Spleen (tissue), 11 donors: Measurements from ENCODE around the gene ATP2C2. TPM values are rescaled to one million over a fixed set of nuclear protein-coding genes. Genes with fewer than 3 reads are reported as not detected.

Experiments
- DNase-seq: peaks from one replicate; pipeline ENCODE4 v3.0.0-alpha.2; 2020
- H3K27ac ChIP-seq, 8 donors: fragments of 200-600 bp; sonication (generic) in 7 of 8; 1 replicate in 4 of 8; 2 replicates in 4 of 8; pipeline versions ENCODE4 v1.5.0 to v1.8.0; 2016 to 2021; ENCODE audit warnings: inconsistent platforms in 4 of 8, mild to moderate bottlenecking in 4 of 8, moderate library complexity in 1 of 8
- H3K27me3 ChIP-seq, 7 donors: fragments of 200-600 bp; sonication (generic) in 6 of 7; replicated peaks in 1 of 7; 1 replicate in 4 of 7; 2 replicates in 3 of 7; pipeline versions ENCODE4 v1.5.0 to v1.8.0; 2016 to 2021; ENCODE audit warnings: inconsistent platforms in 3 of 7, mild to moderate bottlenecking in 1 of 7
- H3K36me3 ChIP-seq, 6 donors: fragments of 200-600 bp; sonication (generic) in 5 of 6; 1 replicate in 4 of 6; 2 replicates in 2 of 6; pipeline versions ENCODE4 v1.5.0 to v1.8.0; 2016 to 2021; ENCODE audit warnings: inconsistent platforms in 2 of 6
- H3K4me1 ChIP-seq, 6 donors: fragments of 200-600 bp; sonication (generic) in 5 of 6; 1 replicate in 3 of 6; 2 replicates in 3 of 6; pipeline versions ENCODE4 v1.5.0 to v1.8.0; 2016 to 2021; ENCODE audit warnings: inconsistent platforms in 3 of 6
- H3K4me3 ChIP-seq, 8 donors: fragments of 200-600 bp; sonication (generic) in 7 of 8; 1 replicate in 4 of 8; 2 replicates in 4 of 8; pipeline versions ENCODE4 v1.5.0 to v1.8.0; 2016 to 2021; ENCODE audit warnings: inconsistent platforms in 4 of 8, mild to moderate bottlenecking in 4 of 8, moderate library complexity in 2 of 8
- H3K9me3 ChIP-seq, 8 donors: fragments of 200-600 bp; sonication (generic) in 7 of 8; 1 replicate in 4 of 8; 2 replicates in 4 of 8; pipeline versions ENCODE4 v1.5.0 to v1.8.0; 2016 to 2021; ENCODE audit warnings: inconsistent platforms in 4 of 8
- POLR2A ChIP-seq, 3 donors: fragments of 450-650 bp; IDR thresholded peaks; one replicate each; pipeline ENCODE4 v1.5.1; 2017; ENCODE audit warnings: antibody characterized with exemption in 3 of 3, mild to moderate bottlenecking in 1 of 3
- POLR2AphosphoS5 ChIP-seq, 3 donors: sonication (generic); formaldehyde crosslinking; IDR thresholded peaks; one replicate each; pipeline ENCODE4 v1.5.1; 2017; ENCODE audit warnings: antibody characterized with exemption in 3 of 3
- WGBS, 5 donors: extraction: QIAGEN DNeasy Blood & Tissue Kit in 3 of 5; methylation state at CpG; one replicate each; pipeline versions ENCODE4 v1.1.5 to v1.1.7; 2013 to 2018; 5-methylcytosine and 5-hydroxymethylcytosine counted together
- intact Hi-C: fragments of 100-400 bp; cut with DNase I; formaldehyde crosslinking; loops from one replicate; pipeline ENCODE4 v1.15.0; 2023; ENCODE audit warnings: low total_unique reads
- polyA plus RNA-seq, 3 donors: library from polyadenylated mRNA; stranded (reverse); fragments of 200-250 nt; gene quantifications; one replicate each; pipeline ENCODE4 v1.2.1, GENCODE V29; 2013
- total RNA-seq, 7 donors: library from RNA; depleted of rRNA in 3 of 7; stranded (reverse); fragments of >200 nt in 3 of 7; fragmentation: NEBNext Ultra II Directional in 4 of 7; extraction: Animal tissue kit (Norgen Biotek cat#: 25700) in 4 of 7; gene quantifications; one replicate each; pipeline versions ENCODE4 v1.1.0 to v1.2.1, GENCODE V29; 2016 to 2021
- TF ChIP-seq, protein P1 (sequence below), 11 experiments: fragments of 200-600 bp in 7 of 11; fragments of 450-650 bp in 4 of 11; sonication (generic) in 4 of 11; IDR thresholded peaks in 8 of 11; conservative IDR thresholded peaks in 3 of 11; 1 replicate in 7 of 11; 2 replicates in 4 of 11; pipeline versions ENCODE4 v1.4.0 to v1.8.0; 2016 to 2021; ENCODE audit warnings: antibody characterized with exemption in 11 of 11, inconsistent platforms in 4 of 11, mild to moderate bottlenecking in 1 of 11
- donor health status: healthy with polysubstance abuse.
- donor health status: DM: no; HTN: no; CAD: no; lungs with moderate emphysema.
- donor health status: DM: no; HTN: no; CAD: no.
- donor health status: Bipolar disorder and iron deficiency.
- donor health status: healthy.
- donor health status: DM: no; HTN: no; CAD: no.
- donor health status: DM: yes; HTN: yes; CAD: no.

The ATP2C2 gene
- total and polyA plus RNA-seq, 10 donors: 0.09 to 8.1 (median 1.2) TPM

DNA sequence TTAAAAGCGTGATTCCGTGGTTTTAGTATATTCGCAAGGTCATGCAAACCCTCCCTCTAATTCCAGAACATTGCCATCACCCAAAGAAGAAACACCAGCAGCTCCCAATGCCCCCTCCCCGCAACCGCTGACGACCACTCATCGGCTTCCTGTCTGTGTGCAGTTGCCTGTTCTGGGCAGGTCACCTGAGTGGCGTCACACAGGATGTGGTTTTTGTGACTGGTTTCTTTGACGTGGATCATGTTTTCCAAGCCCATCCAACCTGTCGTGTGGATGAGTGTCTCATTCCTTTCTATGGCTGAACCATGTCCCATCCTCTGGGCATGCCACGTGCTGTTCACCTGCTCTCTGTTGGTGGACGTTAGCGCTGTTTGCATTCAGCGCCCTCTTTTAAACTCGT is 8.2 kb upstream of the ATP2C2 start:
- Histone ChIP-seq H3K27ac (no peak overlapping the region), H3K27me3 (peaks cover 0 to 6% (median 0%) of the 10 kb centered on the region in 7 donors), H3K4me3 (no peak overlapping the region), H3K36me3 (no peaks in the 10 kb centered on the region), H3K4me1 (peaks cover 0 to 9% (median 0%) of the 10 kb centered on the region in 6 donors), H3K9me3 (no peaks in the 10 kb centered on the region)
- WGBS, 5 donors: 50 to 60% (median 58%) methylated on average over 15 of the region's 15 CpGs
- DNase-seq: no peak
- intact Hi-C loops: no loop called here
- TF ChIP-seq, protein P1, sequence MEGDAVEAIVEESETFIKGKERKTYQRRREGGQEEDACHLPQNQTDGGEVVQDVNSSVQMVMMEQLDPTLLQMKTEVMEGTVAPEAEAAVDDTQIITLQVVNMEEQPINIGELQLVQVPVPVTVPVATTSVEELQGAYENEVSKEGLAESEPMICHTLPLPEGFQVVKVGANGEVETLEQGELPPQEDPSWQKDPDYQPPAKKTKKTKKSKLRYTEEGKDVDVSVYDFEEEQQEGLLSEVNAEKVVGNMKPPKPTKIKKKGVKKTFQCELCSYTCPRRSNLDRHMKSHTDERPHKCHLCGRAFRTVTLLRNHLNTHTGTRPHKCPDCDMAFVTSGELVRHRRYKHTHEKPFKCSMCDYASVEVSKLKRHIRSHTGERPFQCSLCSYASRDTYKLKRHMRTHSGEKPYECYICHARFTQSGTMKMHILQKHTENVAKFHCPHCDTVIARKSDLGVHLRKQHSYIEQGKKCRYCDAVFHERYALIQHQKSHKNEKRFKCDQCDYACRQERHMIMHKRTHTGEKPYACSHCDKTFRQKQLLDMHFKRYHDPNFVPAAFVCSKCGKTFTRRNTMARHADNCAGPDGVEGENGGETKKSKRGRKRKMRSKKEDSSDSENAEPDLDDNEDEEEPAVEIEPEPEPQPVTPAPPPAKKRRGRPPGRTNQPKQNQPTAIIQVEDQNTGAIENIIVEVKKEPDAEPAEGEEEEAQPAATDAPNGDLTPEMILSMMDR (IDR thresholded peaks at IDR 0.05 in 8 of 11, conservative IDR thresholded peaks at IDR 0.05 in 3 of 11): no peak
- no peak for TF ChIP-seq POLR2A (IDR thresholded peaks at IDR 0.05)
- no peak for TF ChIP-seq POLR2AphosphoS5 (IDR thresholded peaks at IDR 0.05)

DNA sequence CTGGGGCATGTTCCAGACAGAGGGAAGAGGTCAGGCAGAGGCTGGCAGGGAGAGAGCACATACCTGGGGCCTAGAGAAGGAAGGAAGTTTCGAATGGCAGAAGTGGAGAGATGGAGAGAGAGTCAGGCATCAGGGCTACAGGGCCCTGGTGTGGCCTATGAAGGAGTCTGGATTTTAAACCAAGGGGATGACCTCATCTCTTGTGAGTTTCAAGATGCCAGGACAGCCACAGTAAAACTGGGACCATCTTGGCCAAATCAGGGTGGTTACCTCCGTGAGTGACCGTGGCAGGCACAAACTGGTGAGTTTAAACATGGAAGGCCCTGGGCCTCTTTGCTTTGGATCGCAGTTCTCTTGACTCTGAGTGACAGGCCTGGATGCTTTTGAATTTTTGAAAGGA is 7.6 kb upstream of the ATP2C2 start:
- H3K4me1 ChIP-seq: peaks cover 0 to 9% (median 0%) of the 10 kb centered on the region in 6 donors
- no peak for DNase-seq
- intact Hi-C loops: no loop called here
- WGBS, 5 donors: 66 to 89% (median 76%) methylated on average over 4 of the region's 4 CpGs
- H3K9me3 ChIP-seq: no peaks in the 10 kb centered on the region
- no peak overlapping the region for H3K27ac ChIP-seq
- TF ChIP-seq, protein P1 (IDR thresholded peaks at IDR 0.05 in 8 of 11, conservative IDR thresholded peaks at IDR 0.05 in 3 of 11): no peak
- TF ChIP-seq POLR2A (IDR thresholded peaks at IDR 0.05): no peak
- TF ChIP-seq POLR2AphosphoS5 (IDR thresholded peaks at IDR 0.05): no peak
- no peaks in the 10 kb centered on the region for H3K36me3 ChIP-seq
- peaks cover 0 to 9% (median 0%) of the 10 kb centered on the region in 7 donors for H3K27me3 ChIP-seq
- H3K4me3 ChIP-seq: no peak overlapping the region

DNA sequence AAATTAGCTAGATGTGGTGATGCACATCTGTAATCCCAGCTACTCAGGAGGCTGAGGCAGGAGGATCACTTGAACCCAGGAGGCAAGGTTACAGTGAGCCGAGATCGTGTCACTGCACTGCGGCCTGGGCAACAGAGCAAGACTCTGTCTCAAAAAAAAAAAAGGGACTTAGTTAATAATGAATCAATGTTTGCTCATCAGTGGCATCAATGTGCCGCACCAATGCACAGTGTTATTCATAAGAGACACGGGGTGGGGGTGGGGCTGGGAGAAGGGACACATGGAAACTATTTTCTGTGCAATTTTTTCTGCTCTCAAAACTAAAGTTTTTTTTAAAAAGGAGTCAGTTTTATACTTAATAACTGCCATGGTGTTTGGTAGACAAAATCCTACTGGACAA is 6.8 kb upstream of the ATP2C2 start:
- 82 to 98% (median 84%) methylated on average over 5 of the region's 5 CpGs for WGBS, 5 donors
- H3K27me3 ChIP-seq: peaks cover 0 to 17% (median 2%) of the 10 kb centered on the region in 7 donors
- DNase-seq: no peak
- H3K27ac ChIP-seq: no peak overlapping the region
- H3K4me1 ChIP-seq: peaks cover 0 to 9% (median 0%) of the 10 kb centered on the region in 6 donors
- H3K9me3 ChIP-seq: no peaks in the 10 kb centered on the region
- intact Hi-C loops: no loop called here
- H3K36me3 ChIP-seq: no peaks in the 10 kb centered on the region
- H3K4me3 ChIP-seq: no peak overlapping the region
- TF ChIP-seq POLR2A (IDR thresholded peaks at IDR 0.05): no peak
- TF ChIP-seq, protein P1 (IDR thresholded peaks at IDR 0.05 in 8 of 11, conservative IDR thresholded peaks at IDR 0.05 in 3 of 11): no peak
- TF ChIP-seq POLR2AphosphoS5 (IDR thresholded peaks at IDR 0.05): no peak

DNA sequence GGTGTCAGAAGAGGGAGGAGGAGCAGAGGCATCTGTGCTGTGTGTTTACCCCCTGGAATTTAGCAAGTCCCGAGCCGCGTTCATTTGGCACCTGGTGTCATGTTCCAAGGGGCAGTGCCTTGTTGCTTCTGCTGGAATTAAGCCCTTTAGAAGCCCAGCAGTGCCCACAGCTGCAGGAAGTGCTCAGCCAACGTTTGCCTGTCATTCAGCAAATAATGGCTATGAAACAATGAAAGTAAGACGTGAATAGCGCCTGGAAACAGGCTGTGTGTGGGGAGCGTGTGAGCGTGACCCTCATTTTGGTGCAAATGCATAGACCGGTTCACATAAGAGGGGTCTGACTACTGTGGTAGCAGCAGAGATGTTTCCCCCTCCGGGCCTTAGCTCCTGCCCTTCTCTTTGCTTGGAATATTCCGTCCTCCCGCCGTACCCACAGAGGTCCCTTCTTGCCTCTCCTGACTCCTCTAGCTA is 5.8 kb upstream of the ATP2C2 start:
- Histone ChIP-seq H3K27me3 (peaks cover 0 to 27% (median 10%) of the 10 kb centered on the region in 7 donors), H3K9me3 (no peaks in the 10 kb centered on the region), H3K36me3 (no peaks in the 10 kb centered on the region), H3K4me1 (peaks cover 0 to 13% (median 4%) of the 10 kb centered on the region in 6 donors), H3K27ac (no peak overlapping the region), H3K4me3 (no peak overlapping the region)
- no peak for DNase-seq
- TF ChIP-seq POLR2AphosphoS5 (IDR thresholded peaks at IDR 0.05): no peak
- TF ChIP-seq, protein P1 (IDR thresholded peaks at IDR 0.05 in 8 of 11, conservative IDR thresholded peaks at IDR 0.05 in 3 of 11): no peak
- no peak for TF ChIP-seq POLR2A (IDR thresholded peaks at IDR 0.05)
- intact Hi-C loops: no loop called here
- WGBS, 5 donors: 72 to 79% (median 74%) methylated on average over 12 to 13 of the region's 13 CpGs
